H1 (cell line): ENCODE measurements around the gene CIZ1. TPM values are rescaled to one million over a fixed set of nuclear protein-coding genes. Genes with fewer than 3 reads are reported as not detected.

ENCODE experiments used
- CBX5 ChIP-seq: fragments of 300-800, 300-1000 bp; sonication (generic); IDR thresholded peaks from 2 replicates; pipeline ENCODE4 v1.7.1; 2016; ENCODE audit warnings: antibody characterized with exemption, low read length, low read depth
- CHD2 ChIP-seq: IDR thresholded peaks from 2 replicates; pipeline ENCODE4 v1.6.1; 2012; ENCODE audit warnings: low read length, improper control_type of control experiment
- EP300 ChIP-seq, 2 experiments: IDR thresholded peaks; 1 replicate in 1 of 2; 2 replicates in 1 of 2; pipeline ENCODE4 v1.6.1; 2011 to 2012; ENCODE audit warnings: low read depth in 2 of 2, low read length in 2 of 2, mild to moderate bottlenecking in 2 of 2, borderline replicate concordance in 1 of 2, inconsistent platforms in 1 of 2, moderate library complexity in 1 of 2
- EZH2 ChIP-seq: fragments of 200-600 bp; sonication (generic); IDR thresholded peaks from 2 replicates; pipeline ENCODE4 v1.7.1; 2012; ENCODE audit warnings: low read depth, mild to moderate bottlenecking, moderate library complexity, low read length, inconsistent platforms; ENCODE audit not compliant: severe bottlenecking
- JUN ChIP-seq: IDR thresholded peaks from 2 replicates; pipeline ENCODE4 v1.6.1; 2011; ENCODE audit warnings: low read depth, mild to moderate bottlenecking, improper control_type of control experiment, low read length
- JUND ChIP-seq: IDR thresholded peaks from 2 replicates; pipeline ENCODE4 v1.6.1; 2011; ENCODE audit warnings: mild to moderate bottlenecking, improper control_type of control experiment, low read length
- POLR2AphosphoS5 ChIP-seq: IDR thresholded peaks from 2 replicates; pipeline ENCODE4 v1.6.1; 2011; ENCODE audit warnings: low read depth, low read length
- SIN3A ChIP-seq, 2 experiments: IDR thresholded peaks in 1 of 2; conservative IDR thresholded peaks in 1 of 2; 2 replicates each; pipeline ENCODE4 v1.6.1; 2011 to 2012; ENCODE audit warnings: low read length in 2 of 2, improper control_type of control experiment in 1 of 2, low read depth in 1 of 2, mild to moderate bottlenecking in 1 of 2
- polyA plus RNA-seq, 7 experiments: library from polyadenylated mRNA; depleted of rRNA in 3 of 7; stranded (reverse) in 5 of 7; unstranded in 2 of 7; fragments of >200 nt in 5 of 7; fragments of 200-250 nt in 2 of 7; gene quantifications; 1 replicate in 5 of 7; 2 replicates in 1 of 7; 4 replicates in 1 of 7; pipeline versions ENCODE4 v1.2.1 to v1.2.3, GENCODE V29; 2011 to 2013; ENCODE audit warnings: missing spikeins in 2 of 7, mixed read lengths in 2 of 7
- total RNA-seq: library from RNA; stranded (reverse); fragmentation: NEBNext Ultra II Directional; extraction: Animal tissue kit (Norgen Biotek cat#: 25700); gene quantifications from 2 replicates; pipeline ENCODE4 v1.2.1, GENCODE V29; 2021

CIZ1 gene
- total and polyA plus RNA-seq, 2 of the 8 experiments (the other 6 are each of a cell fraction or from before 2014, with no cell fraction given): 66.0 to 107 TPM

DNA sequence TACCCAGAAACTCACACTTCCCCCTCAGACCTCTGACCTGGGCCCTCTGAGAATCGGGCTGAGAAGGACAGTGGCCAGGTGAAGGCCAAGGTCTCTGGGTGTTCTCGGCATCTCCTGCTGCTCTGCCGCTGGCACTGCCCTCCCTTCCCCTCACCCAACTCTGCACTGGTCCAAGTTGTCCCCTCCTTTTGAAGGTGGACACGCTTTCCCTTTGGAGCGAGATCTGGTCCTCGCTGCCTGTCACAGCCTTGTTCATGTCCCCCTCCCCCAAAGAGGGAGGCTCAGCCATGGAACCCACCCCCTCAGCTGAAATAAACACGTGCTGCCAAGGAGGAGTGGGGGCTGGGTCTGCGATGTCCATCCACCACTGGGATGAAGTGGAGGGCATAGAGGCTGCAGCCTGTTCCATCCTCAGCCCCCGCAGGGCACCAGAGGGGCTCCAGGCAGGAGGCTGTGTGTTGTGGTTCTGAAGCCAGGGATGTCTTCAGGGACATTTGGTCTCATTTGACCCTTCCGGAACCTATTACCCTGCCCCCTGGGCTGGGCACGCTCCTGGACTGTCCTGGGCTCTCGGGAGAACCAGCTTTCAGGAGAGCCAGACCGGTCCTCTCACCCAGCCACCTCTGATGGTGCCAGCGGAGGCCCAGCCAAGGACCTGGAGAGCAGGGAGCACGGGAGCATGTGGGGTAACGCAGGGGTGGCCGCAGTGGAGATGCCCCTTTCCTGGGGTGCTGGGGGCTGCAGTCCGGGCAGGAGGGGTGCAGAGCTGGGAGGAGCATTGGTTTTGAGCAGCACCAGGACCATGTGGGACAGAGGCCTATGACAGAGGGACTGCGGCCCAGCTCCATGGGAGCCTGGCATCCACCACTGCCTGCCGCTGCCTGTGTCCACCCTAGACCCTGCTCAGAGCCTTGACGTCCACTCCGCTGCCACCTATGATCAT lies 46.9 kb downstream of the CIZ1 start (continued):
- no peak for TF ChIP-seq EP300 (IDR thresholded peaks at IDR 0.05; ENCODE audit: borderline replicate concordance in 1 of 2, low read depth in 2 of 2, low read length in 2 of 2)
- TF ChIP-seq CBX5: no peak
- no peak for TF ChIP-seq SIN3A (conservative IDR thresholded peaks at IDR 0.05 in 1 of 2, IDR thresholded peaks at IDR 0.05 in 1 of 2; ENCODE audit: low read depth in 1 of 2, low read length in 2 of 2)
- no peak for TF ChIP-seq CHD2
- no peak for TF ChIP-seq JUN
- no peak for TF ChIP-seq EZH2
- TF ChIP-seq POLR2AphosphoS5: no peak
- no peak for TF ChIP-seq JUND
